ENCODE measurements around the gene INPP5A.

Gene INPP5A

GRCh38 chr10:132508581-132509443 is 28.8 kb upstream of the INPP5A start:
- DNase-seq = no peak
- no peak for TF ChIP-seq POLR2A (IDR thresholded peaks at IDR 0.05; ENCODE audit: low read length)
- no peak for TF ChIP-seq GATA1 (IDR thresholded peaks at IDR 0.05; ENCODE audit: low read depth, low read length)

GRCh38 chr10:132509506-132510173 is 27.9 kb upstream of the INPP5A start:
- DNase-seq = no peak
- TF ChIP-seq GATA1 (IDR thresholded peaks at IDR 0.05; ENCODE audit: low read depth, low read length) = no peak

- TF ChIP-seq POLR2A (IDR thresholded peaks at IDR 0.05; ENCODE audit: low read length) (no peak), GATA1 (IDR thresholded peaks at IDR 0.05; ENCODE audit: low read depth, low read length) (no peak)
- DNase-seq = no peak
Observed at GRCh38 chr10:132510174-132510611, 27.4 kb upstream of the INPP5A start.

- TF ChIP-seq GATA1 (IDR thresholded peaks at IDR 0.05; ENCODE audit: low read depth, low read length) (no peak), POLR2A (IDR thresholded peaks at IDR 0.05; ENCODE audit: low read length) (no peak)
- no peak for DNase-seq
Observed at GRCh38 chr10:132511121-132512051, 26.2 kb upstream of the INPP5A start.

GRCh38 chr10:132512052-132512442 is 25.5 kb upstream of the INPP5A start:
- DNase-seq = no peak
- no peak for TF ChIP-seq GATA1 (IDR thresholded peaks at IDR 0.05; ENCODE audit: low read depth, low read length)
- TF ChIP-seq POLR2A (IDR thresholded peaks at IDR 0.05; ENCODE audit: low read length) = no peak

GRCh38 chr10:132512693-132513345 is 24.8 kb upstream of the INPP5A start:
- TF ChIP-seq GATA1 (IDR thresholded peaks at IDR 0.05; ENCODE audit: low read depth, low read length) (no peak), POLR2A (IDR thresholded peaks at IDR 0.05; ENCODE audit: low read length) (no peak)

GRCh38 chr10:132514821-132515520 is 22.6 kb upstream of the INPP5A start:
- no peak for TF ChIP-seq POLR2A (IDR thresholded peaks at IDR 0.05; ENCODE audit: low read length)
- TF ChIP-seq GATA1 (IDR thresholded peaks at IDR 0.05; ENCODE audit: low read depth, low read length) = no peak
- DNase-seq = no peak

More at GRCh38 chr10:132512693-132513345, 24.8 kb upstream of the INPP5A start:
- DNase-seq = no peak

GRCh38 chr10:132515811-132516726 is 21.5 kb upstream of the INPP5A start:
- DNase-seq = no peak
- TF ChIP-seq POLR2A (IDR thresholded peaks at IDR 0.05; ENCODE audit: low read length) (no peak), GATA1 (IDR thresholded peaks at IDR 0.05; ENCODE audit: low read depth, low read length) (no peak)

GRCh38 chr10:132516771-132517725 is 20.5 kb upstream of the INPP5A start:
- TF ChIP-seq POLR2A (IDR thresholded peaks at IDR 0.05; ENCODE audit: low read length) = no peak
- TF ChIP-seq GATA1 (IDR thresholded peaks at IDR 0.05; ENCODE audit: low read depth, low read length) = no peak
- DNase-seq = no peak

GRCh38 chr10:132517951-132518521 is 19.6 kb upstream of the INPP5A start:
- no peak for DNase-seq
- TF ChIP-seq POLR2A (IDR thresholded peaks at IDR 0.05; ENCODE audit: low read length) (no peak), GATA1 (IDR thresholded peaks at IDR 0.05; ENCODE audit: low read depth, low read length) (no peak)

Data from erythroblast (primary cell).